GM23338 (cell line): ENCODE results near the gene PHF13. TPM values are rescaled to one million over a fixed set of nuclear protein-coding genes. Genes with fewer than 3 reads are reported as not detected.

ENCODE experiments used
- ATAC-seq: fragments of 200-7000 bp; cut with Tn5 transposase; 3 replicates; pipeline ENCODE4 v1.9.1; 2020
- DNase-seq: peaks from one replicate; pipeline ENCODE4 v3.0.0-alpha.2; 2015; ENCODE audit warnings: low spot score
- H2AFZ ChIP-seq: fragments of 200-600 bp; sonication (generic); 2 replicates; pipeline ENCODE4 v1.8.0; 2016; ENCODE audit warnings: antibody characterized with exemption, mild to moderate bottlenecking, moderate library complexity
- H3F3A ChIP-seq: fragments of 200-600 bp; sonication (generic); replicated peaks from 2 replicates; pipeline ENCODE4 v1.8.0; 2017; ENCODE audit warnings: antibody characterized with exemption, mixed run types, low read depth
- H3K27ac ChIP-seq: fragments of 200-600 bp; sonication (generic); 2 replicates; pipeline ENCODE4 v1.6.1; 2016; ENCODE audit warnings: low read depth
- H3K27me3 ChIP-seq: fragments of 200-600 bp; sonication (generic); 2 replicates; pipeline ENCODE4 v1.8.0; 2016; ENCODE audit warnings: mild to moderate bottlenecking, mixed run types, moderate library complexity; ENCODE audit not compliant: insufficient read depth
- H3K36me3 ChIP-seq: fragments of 200-600 bp; sonication (generic); 2 replicates; pipeline ENCODE4 v1.8.0; 2016; ENCODE audit warnings: mild to moderate bottlenecking; ENCODE audit not compliant: insufficient read depth
- H3K4me1 ChIP-seq: fragments of 200-600 bp; sonication (generic); 2 replicates; pipeline ENCODE4 v1.8.0; 2016; ENCODE audit warnings: mild to moderate bottlenecking, moderate library complexity; ENCODE audit not compliant: insufficient read depth
- H3K4me2 ChIP-seq: fragments of 200-600 bp; sonication (generic); 2 replicates; pipeline ENCODE4 v1.7.1; 2017; ENCODE audit warnings: mixed run types
- H3K4me3 ChIP-seq: fragments of 200-600 bp; sonication (generic); 2 replicates; pipeline ENCODE4 v1.6.1; 2016; ENCODE audit warnings: mixed run types
- H3K79me2 ChIP-seq: fragments of 200-600 bp; sonication (generic); replicated peaks from 2 replicates; pipeline ENCODE4 v1.8.0; 2017; ENCODE audit warnings: mild to moderate bottlenecking; ENCODE audit not compliant: insufficient read depth
- H3K9me2 ChIP-seq: fragments of 200-600 bp; sonication (generic); 2 replicates; pipeline ENCODE4 v1.8.0; 2017; ENCODE audit not compliant: insufficient read depth
- H4K20me1 ChIP-seq: fragments of 200-600 bp; sonication (generic); replicated peaks from 2 replicates; pipeline ENCODE4 v1.8.0; 2017; ENCODE audit warnings: mild to moderate bottlenecking; ENCODE audit not compliant: insufficient read depth
- H3K27ac Mint-ChIP-seq: 2 replicates; pipeline ENCODE4 v1.8.0; 2020; ENCODE audit warnings: inconsistent platforms, mild to moderate bottlenecking, moderate library complexity, mixed read lengths
- H3K27me3 Mint-ChIP-seq: 3 replicates; pipeline ENCODE4 v1.8.0; 2022; ENCODE audit warnings: low read depth, mild to moderate bottlenecking, moderate library complexity, mixed read lengths, inconsistent platforms; ENCODE audit not compliant: insufficient read depth, poor library complexity
- H3K36me3 Mint-ChIP-seq: 3 replicates; pipeline ENCODE4 v1.8.0; 2021; ENCODE audit warnings: low read depth, mild to moderate bottlenecking, inconsistent platforms, moderate library complexity, mixed read lengths
- H3K4me1 Mint-ChIP-seq: 3 replicates; pipeline ENCODE4 v1.8.0; 2020; ENCODE audit warnings: mild to moderate bottlenecking, inconsistent platforms, mixed read lengths
- H3K4me3 Mint-ChIP-seq: 3 replicates; pipeline ENCODE4 v1.8.0; 2021; ENCODE audit warnings: moderate library complexity, mild to moderate bottlenecking, inconsistent platforms, mixed read lengths
- H3K9me3 Mint-ChIP-seq: 3 replicates; pipeline ENCODE4 v1.8.0; 2020; ENCODE audit warnings: moderate library complexity, mild to moderate bottlenecking, inconsistent platforms, mixed read lengths
- CREB1 ChIP-seq: fragments of 250-450 bp; sonication (Bioruptor Pico); IDR thresholded peaks from 2 replicates; pipeline ENCODE4 v1.5.0; 2020; ENCODE audit warnings: low read depth, mild to moderate bottlenecking, moderate library complexity
- CTCF ChIP-seq, 2 experiments: fragments of 200-600 bp in 1 of 2; sonication (generic) in 1 of 2; conservative IDR thresholded peaks; 2 replicates each; pipeline versions ENCODE4 v1.5.1 to v1.6.1; 2016 to 2017; ENCODE audit warnings: antibody characterized with exemption in 2 of 2, low read depth in 2 of 2, mild to moderate bottlenecking in 2 of 2, moderate library complexity in 1 of 2
- ETS1 ChIP-seq: IDR thresholded peaks from 2 replicates; pipeline ENCODE4 v1.6.1; 2016; ENCODE audit warnings: antibody characterized with exemption
- EZH2 ChIP-seq: fragments of 200-600 bp; sonication (generic); IDR thresholded peaks from one replicate; pipeline ENCODE4 v1.8.0; 2017; ENCODE audit warnings: antibody characterized with exemption, mild to moderate bottlenecking, low read depth; ENCODE audit not compliant: unreplicated experiment
- EZH2phosphoT487 ChIP-seq: fragments of 200-600 bp; sonication (generic); IDR thresholded peaks from one replicate; pipeline ENCODE4 v1.8.1; 2018; ENCODE audit warnings: antibody characterized with exemption; ENCODE audit not compliant: unreplicated experiment
- JUNB ChIP-seq: IDR thresholded peaks from one replicate; pipeline ENCODE4 v1.6.1; 2016; ENCODE audit warnings: antibody characterized with exemption; ENCODE audit not compliant: unreplicated experiment
- NANOG ChIP-seq: IDR thresholded peaks from 2 replicates; pipeline ENCODE4 v1.6.1; 2016; ENCODE audit warnings: antibody characterized with exemption, borderline replicate concordance
- POLR2AphosphoS5 ChIP-seq: IDR thresholded peaks from 2 replicates; pipeline ENCODE4 v1.6.1; 2016; ENCODE audit warnings: antibody characterized with exemption, low read depth
- REST ChIP-seq: IDR thresholded peaks from one replicate; pipeline ENCODE4 v1.6.1; 2018; ENCODE audit warnings: antibody characterized with exemption; ENCODE audit not compliant: unreplicated experiment
- STAT1 ChIP-seq: IDR thresholded peaks from one replicate; pipeline ENCODE4 v1.6.1; 2016; ENCODE audit warnings: antibody characterized with exemption; ENCODE audit not compliant: unreplicated experiment
- ZNF114 ChIP-seq: fragments of 250-450 bp; sonication (Bioruptor Pico); IDR thresholded peaks from 2 replicates; pipeline ENCODE4 v1.5.0; 2020; ENCODE audit warnings: mild to moderate bottlenecking, moderate library complexity
- ZNF331 ChIP-seq: fragments of 250-450 bp; sonication (Bioruptor Pico); IDR thresholded peaks from 2 replicates; pipeline ENCODE4 v1.5.0; 2020; ENCODE audit warnings: low read depth, mild to moderate bottlenecking, moderate library complexity
- polyA plus RNA-seq: library from polyadenylated mRNA; unstranded; fragments of >200 nt; fragmentation: Nextera tagmentation; extraction: Ambion mirVana; gene quantifications from 2 replicates; pipeline ENCODE4 v1.2.1, GENCODE V29; 2016
- total RNA-seq: library from RNA; depleted of rRNA; stranded (reverse); fragments of >200 nt; shearing (Covaris generic); gene quantifications from 2 replicates; pipeline ENCODE4 v1.2.3, GENCODE V29; 2014
- TF ChIP-seq, protein P1 (sequence below): fragments of 250-450 bp; sonication (Bioruptor Pico); IDR thresholded peaks from 2 replicates; pipeline ENCODE4 v1.5.0; 2020; ENCODE audit warnings: mild to moderate bottlenecking, moderate library complexity

Gene PHF13
- total and polyA plus RNA-seq, 2 experiments from 2014 or later: 12.1 to 33.2 TPM

DNA sequence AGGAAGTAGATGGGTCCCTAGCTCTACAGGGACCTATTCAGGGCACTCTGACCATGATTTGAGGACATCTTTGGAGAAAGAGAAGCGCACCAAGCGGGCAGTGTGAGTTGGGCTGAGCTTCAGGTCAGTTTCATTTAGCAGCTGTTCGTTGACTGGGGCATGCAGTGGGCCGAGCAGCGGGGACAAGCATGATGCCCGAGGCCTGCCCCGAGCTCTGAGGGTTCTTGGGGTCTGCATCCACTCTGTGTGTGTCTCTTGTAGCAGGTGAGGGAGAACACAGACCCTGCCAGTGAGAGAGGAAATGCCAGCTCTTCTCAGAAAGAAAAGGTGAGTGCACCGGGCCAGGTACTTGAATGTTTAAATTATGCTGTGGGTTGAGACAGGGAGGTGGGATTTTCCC lies 16.5 kb downstream of the PHF13 start:
- Histone ChIP-seq H3K27ac (no peak overlapping the region), H4K20me1 (peaks cover 5% of the 10 kb centered on the region), H3K36me3 (peaks cover 10% of the 10 kb centered on the region; the same call in 1 of the 2 replicates), H3K27me3 (no peaks in the 10 kb centered on the region), H3K9me2 (no peaks in the 10 kb centered on the region), H3K4me2 (no peak overlapping the region), H3K4me3 (no peak overlapping the region), H2AFZ (no peak overlapping the region), H3K4me1 (peaks cover 5% of the 10 kb centered on the region; the same call in 1 of the 2 replicates), H3F3A (0 out of 2 replicates have a peak, but pooled peaks cover 5% of the 10 kb centered on the region), H3K79me2 (peaks cover 19% of the 10 kb centered on the region)
- Mint-ChIP-seq H3K36me3 (peaks cover 38% of the 10 kb centered on the region), H3K27ac (no peak overlapping the region), H3K4me3 (no peak overlapping the region; the same call in 2 of the 3 replicates), H3K9me3 (no peaks in the 10 kb centered on the region), H3K4me1 (peaks cover 4% of the 10 kb centered on the region; the same call in 2 of the 3 replicates), H3K27me3 (peaks cover 9% of the 10 kb centered on the region)
- no peak for ATAC-seq
- no peak for TF ChIP-seq EZH2
- no peak for TF ChIP-seq NANOG
- no peak for TF ChIP-seq POLR2AphosphoS5
- TF ChIP-seq REST: no peak
- no peak for TF ChIP-seq CTCF (conservative IDR thresholded peaks at IDR 0.05; ENCODE audit: low read depth in 2 of 2)
- TF ChIP-seq ZNF114 (CRISPR knock-in tag): no peak
- no peak for TF ChIP-seq CREB1 (CRISPR knock-in tag)
- TF ChIP-seq JUNB: no peak
- TF ChIP-seq ETS1: no peak
- TF ChIP-seq, protein P1, sequence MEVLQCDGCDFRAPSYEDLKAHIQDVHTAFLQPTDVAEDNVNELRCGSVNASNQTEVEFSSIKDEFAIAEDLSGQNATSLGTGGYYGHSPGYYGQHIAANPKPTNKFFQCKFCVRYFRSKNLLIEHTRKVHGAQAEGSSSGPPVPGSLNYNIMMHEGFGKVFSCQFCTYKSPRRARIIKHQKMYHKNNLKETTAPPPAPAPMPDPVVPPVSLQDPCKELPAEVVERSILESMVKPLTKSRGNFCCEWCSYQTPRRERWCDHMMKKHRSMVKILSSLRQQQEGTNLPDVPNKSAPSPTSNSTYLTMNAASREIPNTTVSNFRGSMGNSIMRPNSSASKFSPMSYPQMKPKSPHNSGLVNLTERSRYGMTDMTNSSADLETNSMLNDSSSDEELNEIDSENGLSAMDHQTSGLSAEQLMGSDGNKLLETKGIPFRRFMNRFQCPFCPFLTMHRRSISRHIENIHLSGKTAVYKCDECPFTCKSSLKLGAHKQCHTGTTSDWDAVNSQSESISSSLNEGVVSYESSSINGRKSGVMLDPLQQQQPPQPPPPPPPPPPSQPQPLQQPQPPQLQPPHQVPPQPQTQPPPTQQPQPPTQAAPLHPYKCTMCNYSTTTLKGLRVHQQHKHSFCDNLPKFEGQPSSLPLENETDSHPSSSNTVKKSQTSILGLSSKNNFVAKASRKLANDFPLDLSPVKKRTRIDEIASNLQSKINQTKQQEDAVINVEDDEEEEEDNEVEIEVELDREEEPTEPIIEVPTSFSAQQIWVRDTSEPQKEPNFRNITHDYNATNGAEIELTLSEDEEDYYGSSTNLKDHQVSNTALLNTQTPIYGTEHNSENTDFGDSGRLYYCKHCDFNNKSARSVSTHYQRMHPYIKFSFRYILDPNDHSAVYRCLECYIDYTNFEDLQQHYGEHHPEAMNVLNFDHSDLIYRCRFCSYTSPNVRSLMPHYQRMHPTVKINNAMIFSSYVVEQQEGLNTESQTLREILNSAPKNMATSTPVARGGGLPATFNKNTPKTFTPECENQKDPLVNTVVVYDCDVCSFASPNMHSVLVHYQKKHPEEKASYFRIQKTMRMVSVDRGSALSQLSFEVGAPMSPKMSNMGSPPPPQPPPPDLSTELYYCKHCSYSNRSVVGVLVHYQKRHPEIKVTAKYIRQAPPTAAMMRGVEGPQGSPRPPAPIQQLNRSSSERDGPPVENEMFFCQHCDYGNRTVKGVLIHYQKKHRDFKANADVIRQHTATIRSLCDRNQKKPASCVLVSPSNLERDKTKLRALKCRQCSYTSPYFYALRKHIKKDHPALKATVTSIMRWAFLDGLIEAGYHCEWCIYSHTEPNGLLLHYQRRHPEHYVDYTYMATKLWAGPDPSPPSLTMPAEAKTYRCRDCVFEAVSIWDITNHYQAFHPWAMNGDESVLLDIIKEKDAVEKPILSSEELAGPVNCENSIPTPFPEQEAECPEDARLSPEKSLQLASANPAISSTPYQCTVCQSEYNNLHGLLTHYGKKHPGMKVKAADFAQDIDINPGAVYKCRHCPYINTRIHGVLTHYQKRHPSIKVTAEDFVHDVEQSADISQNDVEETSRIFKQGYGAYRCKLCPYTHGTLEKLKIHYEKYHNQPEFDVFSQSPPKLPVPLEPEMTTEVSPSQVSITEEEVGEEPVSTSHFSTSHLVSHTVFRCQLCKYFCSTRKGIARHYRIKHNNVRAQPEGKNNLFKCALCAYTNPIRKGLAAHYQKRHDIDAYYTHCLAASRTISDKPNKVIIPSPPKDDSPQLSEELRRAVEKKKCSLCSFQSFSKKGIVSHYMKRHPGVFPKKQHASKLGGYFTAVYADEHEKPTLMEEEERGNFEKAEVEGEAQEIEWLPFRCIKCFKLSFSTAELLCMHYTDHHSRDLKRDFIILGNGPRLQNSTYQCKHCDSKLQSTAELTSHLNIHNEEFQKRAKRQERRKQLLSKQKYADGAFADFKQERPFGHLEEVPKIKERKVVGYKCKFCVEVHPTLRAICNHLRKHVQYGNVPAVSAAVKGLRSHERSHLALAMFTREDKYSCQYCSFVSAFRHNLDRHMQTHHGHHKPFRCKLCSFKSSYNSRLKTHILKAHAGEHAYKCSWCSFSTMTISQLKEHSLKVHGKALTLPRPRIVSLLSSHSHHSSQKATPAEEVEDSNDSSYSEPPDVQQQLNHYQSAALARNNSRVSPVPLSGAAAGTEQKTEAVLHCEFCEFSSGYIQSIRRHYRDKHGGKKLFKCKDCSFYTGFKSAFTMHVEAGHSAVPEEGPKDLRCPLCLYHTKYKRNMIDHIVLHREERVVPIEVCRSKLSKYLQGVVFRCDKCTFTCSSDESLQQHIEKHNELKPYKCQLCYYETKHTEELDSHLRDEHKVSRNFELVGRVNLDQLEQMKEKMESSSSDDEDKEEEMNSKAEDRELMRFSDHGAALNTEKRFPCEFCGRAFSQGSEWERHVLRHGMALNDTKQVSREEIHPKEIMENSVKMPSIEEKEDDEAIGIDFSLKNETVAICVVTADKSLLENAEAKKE (CRISPR knock-in tag): no peak
- no peak for TF ChIP-seq STAT1
- no peak for TF ChIP-seq EZH2phosphoT487
- TF ChIP-seq ZNF331 (CRISPR knock-in tag): no peak
- no peak for DNase-seq
